NCI-H1694 (cell line): ENCODE data around the gene KDM4F.
"Not testable (repeated sequence)": the region's sequence is repeated elsewhere in the genome, so short reads cannot be mapped to it uniquely, and the experiment has no call there.

ENCODE experiments used
- DNase-seq: peaks from one replicate; lab custom pipeline; 2025; lab: John Stamatoyannopoulos, UW

The KDM4F gene

GRCh38 chr11:95049122-95049521, at the start of gene KDM4F:
Gene KDM4F (plus strand): TSS chr11:95049422.
- DNase-seq, result not testable (repeated sequence)

- DNase-seq, result no peak
Measured at GRCh38 chr11:95003716-95004115, 45.5 kb upstream of the KDM4F start.

GRCh38 chr11:95005642-95006041, 43.6 kb upstream of the KDM4F start:
- no peak for DNase-seq

- no peak for DNase-seq
Measured at GRCh38 chr11:95011376-95011775, 37.8 kb upstream of the KDM4F start.

- no peak for DNase-seq
Measured at GRCh38 chr11:95014184-95014821, 34.9 kb upstream of the KDM4F start.

GRCh38 chr11:95016139-95016538, 33.1 kb upstream of the KDM4F start:
- DNase-seq, result no peak

GRCh38 chr11:95021468-95021867, 27.8 kb upstream of the KDM4F start:
- DNase-seq, result not testable (repeated sequence)

GRCh38 chr11:95024958-95025357, 24.3 kb upstream of the KDM4F start, which contains the start of gene KDM4E:
Gene KDM4E (plus strand): TSS chr11:95025258. CDS start chr11:95025558, 300 bp downstream.
- DNase-seq, result no peak

GRCh38 chr11:95025594-95025993, 23.6 kb upstream of the KDM4F start:
- DNase-seq, result not testable (repeated sequence)

- no peak for DNase-seq
Measured at GRCh38 chr11:95028357-95028756, 20.9 kb upstream of the KDM4F start.

- no peak for DNase-seq
Measured at GRCh38 chr11:95033051-95033450, 16.2 kb upstream of the KDM4F start.

GRCh38 chr11:95035316-95035715, 13.9 kb upstream of the KDM4F start:
- DNase-seq, result no peak

GRCh38 chr11:95037356-95038035, 11.7 kb upstream of the KDM4F start:
- DNase-seq, result not testable (repeated sequence)

GRCh38 chr11:95042239-95042638, 7.0 kb upstream of the KDM4F start:
- DNase-seq, result no peak

GRCh38 chr11:95042906-95043305, 6.3 kb upstream of the KDM4F start:
- DNase-seq, result no peak

- DNase-seq, result no peak
Measured at GRCh38 chr11:95044010-95044409, 5.2 kb upstream of the KDM4F start.

GRCh38 chr11:95045812-95046211, 3.4 kb upstream of the KDM4F start:
- DNase-seq, result no peak

GRCh38 chr11:95050595-95051202, 1.5 kb downstream of the KDM4F start:
- DNase-seq, result no peak

GRCh38 chr11:95054356-95054755, 5.1 kb downstream of the KDM4F start:
- DNase-seq, result no peak

- no peak for DNase-seq
Measured at GRCh38 chr11:95055283-95055897, 6.2 kb downstream of the KDM4F start.

GRCh38 chr11:95057959-95058358, 8.7 kb downstream of the KDM4F start:
- DNase-seq, result no peak

- DNase-seq, result no peak
Measured at GRCh38 chr11:95058621-95059020, 9.4 kb downstream of the KDM4F start.

GRCh38 chr11:95059046-95059445, 9.8 kb downstream of the KDM4F start:
- DNase-seq, result no peak
